MM.1S (cell line): ENCODE data around the gene GSTT4.
"Not testable (repeated sequence)": the region's sequence is repeated elsewhere in the genome, so short reads cannot be mapped to it uniquely, and the experiment has no call there.

ENCODE experiments used
- EZH2 ChIP-seq: fragments of 300-600 bp; sonication (generic); optimal IDR thresholded peaks from 2 replicates; pipeline ENCODE3; 2017; ENCODE audit warnings: low read depth, mild to moderate bottlenecking, antibody characterized with exemption, low read length, mixed read lengths
- EZH2phosphoT487 ChIP-seq: fragments of 300-600 bp; sonication (generic); IDR thresholded peaks from 2 replicates; pipeline ENCODE4 v1.6.1; 2018; ENCODE audit warnings: antibody characterized with exemption, low read length
- TF ChIP-seq, protein P1 (sequence below): fragments of 300-600 bp; sonication (generic); IDR thresholded peaks from 2 replicates; pipeline ENCODE4 v1.5.1; 2016; ENCODE audit warnings: antibody characterized with exemption, low read length, mixed read lengths

DNA sequence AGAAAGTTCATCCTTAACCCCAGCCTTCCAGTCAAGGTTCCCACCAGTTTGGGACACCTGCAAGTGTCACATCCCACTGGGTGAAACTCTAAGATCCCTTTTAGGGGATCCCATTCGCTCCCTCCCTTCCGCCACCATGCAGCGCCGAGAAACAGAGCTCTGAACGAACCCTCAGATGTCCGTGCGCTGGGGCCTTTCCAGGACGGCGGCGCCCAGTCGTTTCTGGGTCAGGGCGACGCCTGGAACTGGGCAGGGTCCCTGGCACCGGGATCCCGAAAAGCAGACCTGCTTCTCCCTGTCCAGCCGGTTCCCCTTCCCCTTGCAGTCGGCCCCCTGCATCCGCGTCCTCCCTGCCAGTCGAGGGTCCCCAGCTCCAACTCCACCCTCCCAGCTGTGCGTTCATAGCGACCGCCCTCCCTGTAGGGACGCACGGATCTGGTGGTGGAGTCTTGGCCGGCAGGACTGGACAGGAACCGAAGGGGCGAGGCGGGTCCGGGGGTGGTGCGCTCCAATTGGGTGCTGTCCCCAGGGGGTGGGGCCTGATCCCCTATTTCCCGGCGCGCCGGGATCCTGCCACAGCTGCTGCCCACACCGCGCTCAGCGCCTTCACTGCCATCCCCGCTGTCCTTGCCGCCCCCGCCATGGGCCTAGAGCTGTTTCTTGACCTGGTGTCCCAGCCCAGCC, 25.6 kb downstream of the GSTT4 start, which contains the start of gene GSTT2:
- TF ChIP-seq, protein P1, sequence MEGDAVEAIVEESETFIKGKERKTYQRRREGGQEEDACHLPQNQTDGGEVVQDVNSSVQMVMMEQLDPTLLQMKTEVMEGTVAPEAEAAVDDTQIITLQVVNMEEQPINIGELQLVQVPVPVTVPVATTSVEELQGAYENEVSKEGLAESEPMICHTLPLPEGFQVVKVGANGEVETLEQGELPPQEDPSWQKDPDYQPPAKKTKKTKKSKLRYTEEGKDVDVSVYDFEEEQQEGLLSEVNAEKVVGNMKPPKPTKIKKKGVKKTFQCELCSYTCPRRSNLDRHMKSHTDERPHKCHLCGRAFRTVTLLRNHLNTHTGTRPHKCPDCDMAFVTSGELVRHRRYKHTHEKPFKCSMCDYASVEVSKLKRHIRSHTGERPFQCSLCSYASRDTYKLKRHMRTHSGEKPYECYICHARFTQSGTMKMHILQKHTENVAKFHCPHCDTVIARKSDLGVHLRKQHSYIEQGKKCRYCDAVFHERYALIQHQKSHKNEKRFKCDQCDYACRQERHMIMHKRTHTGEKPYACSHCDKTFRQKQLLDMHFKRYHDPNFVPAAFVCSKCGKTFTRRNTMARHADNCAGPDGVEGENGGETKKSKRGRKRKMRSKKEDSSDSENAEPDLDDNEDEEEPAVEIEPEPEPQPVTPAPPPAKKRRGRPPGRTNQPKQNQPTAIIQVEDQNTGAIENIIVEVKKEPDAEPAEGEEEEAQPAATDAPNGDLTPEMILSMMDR = not testable (repeated sequence)
- TF ChIP-seq EZH2, EZH2phosphoT487: not testable (repeated sequence)
